T-helper 9 cell (primary cell): ENCODE measurements around the gene HSD3B7.

Experiments used
- DNase-seq: peaks from one replicate; pipeline ENCODE4 v3.0.0-alpha.2; 2020

HSD3B7 gene

DNA sequence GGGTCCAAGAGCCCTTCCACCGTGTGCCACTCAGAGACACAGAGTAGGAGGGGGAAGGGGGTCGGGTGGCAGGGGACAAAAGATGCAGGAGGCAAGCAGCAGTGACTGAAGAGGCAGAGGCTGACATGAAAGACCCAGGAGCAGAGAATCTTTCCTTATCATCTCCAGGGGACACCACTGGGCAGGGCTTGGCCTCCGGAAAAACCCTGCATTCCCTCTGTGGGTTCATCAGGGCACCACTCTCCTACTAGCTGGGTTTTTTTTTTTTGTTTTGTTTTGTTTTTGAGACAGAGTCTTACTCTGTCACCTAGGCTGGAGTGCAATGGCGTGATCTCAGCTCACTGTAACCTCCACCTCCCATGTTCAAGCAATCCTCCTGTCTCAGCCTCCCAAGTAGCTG, 46.3 kb downstream of the HSD3B7 start:
- DNase-seq = no peak

- DNase-seq = peak; percentile 98
These were observed 48.0 kb downstream of the HSD3B7 start, which contains the start of gene STX4 for GRCh38 chr16:31032736-31033708. Gene STX4 (plus strand): TSS chr16:31033558. CDS start chr16:31033806, 248 bp downstream.

DNA sequence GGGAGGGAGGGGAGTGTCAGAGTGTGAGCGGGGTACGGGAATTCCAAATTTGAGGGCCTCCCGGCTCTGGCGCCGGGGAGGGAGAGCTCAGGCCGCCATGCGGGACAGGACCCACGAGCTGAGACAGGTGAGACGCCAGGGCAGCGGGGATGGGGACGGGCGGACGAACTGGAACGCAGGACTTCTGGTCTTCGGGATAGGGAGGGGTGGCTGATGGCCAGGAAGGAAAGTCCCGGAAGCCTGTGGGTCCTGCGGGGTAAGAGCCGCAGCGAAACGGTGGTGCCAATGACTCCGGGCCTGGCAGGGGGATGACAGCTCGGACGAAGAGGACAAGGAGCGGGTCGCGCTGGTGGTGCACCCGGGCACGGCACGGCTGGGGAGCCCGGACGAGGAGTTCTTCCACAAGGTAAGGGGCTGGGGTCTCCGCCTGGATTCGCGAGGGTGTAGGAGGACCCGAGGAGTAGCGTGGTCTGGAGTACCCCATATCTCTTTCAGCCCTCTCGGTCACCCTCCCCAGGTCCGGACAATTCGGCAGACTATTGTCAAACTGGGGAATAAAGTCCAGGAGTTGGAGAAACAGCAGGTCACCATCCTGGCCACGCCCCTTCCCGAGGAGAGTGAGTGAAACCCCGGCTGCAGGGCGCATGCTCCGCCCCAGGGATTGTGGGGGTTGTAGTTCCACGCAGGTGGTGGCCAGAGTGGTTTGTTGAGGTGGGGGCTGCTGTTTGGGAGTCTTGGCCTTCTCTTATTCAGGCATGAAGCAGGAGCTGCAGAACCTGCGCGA, 48.9 kb downstream of the HSD3B7 start:
- peak; percentile 83 for DNase-seq

- DNase-seq = no peak
These were observed 51.7 kb downstream of the HSD3B7 start for GRCh38 chr16:31036691-31037090.
